ENCODE measurements around the gene TEX36.

DNA sequence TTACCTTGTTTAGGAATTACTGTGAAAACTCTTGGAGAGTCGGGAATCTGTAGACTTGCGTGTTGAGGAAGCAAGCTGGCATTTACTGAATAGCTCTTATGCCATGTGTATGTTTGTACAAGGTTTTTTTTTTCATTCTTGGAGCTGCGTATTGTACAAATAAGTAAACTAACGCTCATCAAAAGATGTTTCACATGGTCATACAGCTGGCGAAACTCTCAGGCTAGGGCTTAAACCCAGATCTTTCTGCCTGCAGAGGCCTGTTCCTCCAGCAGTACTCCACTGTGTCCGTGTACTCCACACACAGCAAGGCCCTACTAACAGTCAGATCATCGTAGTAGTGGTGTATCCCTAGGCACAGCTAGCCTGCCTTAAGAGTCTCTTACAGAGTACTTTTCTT lies 44.0 kb upstream of the TEX36 start:
- TF ChIP-seq, protein P1, sequence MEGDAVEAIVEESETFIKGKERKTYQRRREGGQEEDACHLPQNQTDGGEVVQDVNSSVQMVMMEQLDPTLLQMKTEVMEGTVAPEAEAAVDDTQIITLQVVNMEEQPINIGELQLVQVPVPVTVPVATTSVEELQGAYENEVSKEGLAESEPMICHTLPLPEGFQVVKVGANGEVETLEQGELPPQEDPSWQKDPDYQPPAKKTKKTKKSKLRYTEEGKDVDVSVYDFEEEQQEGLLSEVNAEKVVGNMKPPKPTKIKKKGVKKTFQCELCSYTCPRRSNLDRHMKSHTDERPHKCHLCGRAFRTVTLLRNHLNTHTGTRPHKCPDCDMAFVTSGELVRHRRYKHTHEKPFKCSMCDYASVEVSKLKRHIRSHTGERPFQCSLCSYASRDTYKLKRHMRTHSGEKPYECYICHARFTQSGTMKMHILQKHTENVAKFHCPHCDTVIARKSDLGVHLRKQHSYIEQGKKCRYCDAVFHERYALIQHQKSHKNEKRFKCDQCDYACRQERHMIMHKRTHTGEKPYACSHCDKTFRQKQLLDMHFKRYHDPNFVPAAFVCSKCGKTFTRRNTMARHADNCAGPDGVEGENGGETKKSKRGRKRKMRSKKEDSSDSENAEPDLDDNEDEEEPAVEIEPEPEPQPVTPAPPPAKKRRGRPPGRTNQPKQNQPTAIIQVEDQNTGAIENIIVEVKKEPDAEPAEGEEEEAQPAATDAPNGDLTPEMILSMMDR (IDR thresholded peaks at IDR 0.05) = no peak
- no peak for TF ChIP-seq EZH2 (IDR thresholded peaks at IDR 0.05; ENCODE audit: borderline replicate concordance, insufficient read depth, low read depth, low read length, poor library complexity, severe bottlenecking)
